Suprapubic skin (tissue), 4 donors: ENCODE results near the gene PRSS21. TPM values are rescaled to one million over a fixed set of nuclear protein-coding genes. Genes with fewer than 3 reads are reported as not detected.

ENCODE experiments used
- DNase-seq, 2 donors: peaks; one replicate each; pipeline ENCODE4 v3.0.0-alpha.2; 2019; ENCODE audit warnings: low spot score in 2 of 2
- H3K27ac ChIP-seq: fragments of 200-600 bp; sonication (generic); one replicate; pipeline ENCODE4 v1.5.1; 2019
- H3K27me3 ChIP-seq: fragments of 200-600 bp; sonication (generic); one replicate; pipeline ENCODE4 v1.5.1; 2019
- H3K36me3 ChIP-seq: fragments of 200-600 bp; sonication (generic); one replicate; pipeline ENCODE4 v1.5.1; 2019
- H3K4me1 ChIP-seq: fragments of 200-600 bp; sonication (generic); one replicate; pipeline ENCODE4 v1.5.1; 2019
- H3K4me3 ChIP-seq: fragments of 200-600 bp; sonication (generic); one replicate; pipeline ENCODE4 v1.5.1; 2019; ENCODE audit warnings: mild to moderate bottlenecking
- H3K9me3 ChIP-seq: fragments of 200-600 bp; sonication (generic); one replicate; pipeline ENCODE4 v1.5.1; 2019
- EP300 ChIP-seq: sonication (generic); formaldehyde crosslinking; IDR thresholded peaks from one replicate; pipeline ENCODE4 v1.6.1; 2017; ENCODE audit warnings: antibody characterized with exemption
- POLR2A ChIP-seq, 2 donors: fragments of 450-650 bp; IDR thresholded peaks; one replicate each; pipeline ENCODE4 v1.6.1; 2017; ENCODE audit warnings: antibody characterized with exemption in 2 of 2, mild to moderate bottlenecking in 2 of 2, moderate library complexity in 2 of 2
- POLR2AphosphoS5 ChIP-seq, 3 donors: sonication (generic); formaldehyde crosslinking; IDR thresholded peaks; one replicate each; pipeline ENCODE4 v1.6.1; 2017; ENCODE audit warnings: antibody characterized with exemption in 3 of 3
- WGBS: methylation state at CpG from one replicate; pipeline ENCODE4 v1.1.5; 2018; 5-methylcytosine and 5-hydroxymethylcytosine counted together
- total RNA-seq, 4 donors: library from RNA; depleted of rRNA; stranded (reverse); fragments of >200 nt; gene quantifications; one replicate each; pipeline ENCODE4 v1.1.0, GENCODE V29; 2016
- TF ChIP-seq, protein P1 (sequence below), 2 donors: fragments of 200-600 bp in 1 of 2; fragments of 450-650 bp in 1 of 2; sonication (generic) in 1 of 2; IDR thresholded peaks; one replicate each; pipeline ENCODE4 v1.5.1; 2016 to 2019; ENCODE audit warnings: antibody characterized with exemption in 2 of 2, mild to moderate bottlenecking in 1 of 2, moderate library complexity in 1 of 2

Gene PRSS21
- total RNA-seq, 4 donors from 2014 or later, result 0.87 to 7.6 (median 1.3) TPM; not detected in 1

DNA sequence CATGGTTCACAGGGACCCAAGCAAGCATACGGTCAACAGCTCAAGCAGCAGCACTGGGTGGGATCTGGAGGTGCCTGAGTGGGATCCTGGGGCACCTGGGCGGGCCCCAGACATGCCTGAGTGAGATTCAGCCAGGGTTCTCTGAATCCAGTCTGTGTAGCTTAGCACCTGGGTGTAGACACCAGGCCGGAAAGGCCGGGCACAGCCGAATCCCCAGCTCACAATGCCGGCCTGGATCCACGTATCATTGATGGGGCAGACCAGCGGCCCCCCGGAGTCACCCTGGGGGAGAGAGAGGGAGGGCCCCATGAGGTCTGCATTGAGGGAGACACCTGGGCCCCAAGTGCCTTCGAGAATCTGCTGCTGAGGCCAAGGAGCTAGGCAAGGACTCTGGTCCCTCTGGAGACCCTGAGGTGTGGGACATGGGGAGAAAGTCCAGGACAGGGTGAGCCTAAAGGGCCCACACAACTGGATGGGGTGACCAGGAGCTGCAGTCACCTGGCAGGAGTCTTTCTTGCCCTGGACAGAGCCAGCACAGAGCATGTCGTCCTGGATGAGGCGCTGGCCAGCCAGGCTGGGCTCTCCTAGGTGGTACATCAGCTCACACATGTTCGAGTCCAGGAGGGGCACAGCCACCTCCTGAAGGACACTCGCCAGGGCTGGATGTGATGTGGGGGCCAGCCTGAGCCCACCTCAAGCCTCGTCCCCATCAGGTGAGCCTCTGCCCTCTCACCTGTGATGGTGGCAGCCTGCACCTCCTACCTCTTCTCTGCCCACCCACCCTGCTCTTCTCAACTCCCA lies 22.8 kb downstream of the PRSS21 start:
- WGBS, result 84% methylated on average over 13 of the region's 15 CpGs

DNA sequence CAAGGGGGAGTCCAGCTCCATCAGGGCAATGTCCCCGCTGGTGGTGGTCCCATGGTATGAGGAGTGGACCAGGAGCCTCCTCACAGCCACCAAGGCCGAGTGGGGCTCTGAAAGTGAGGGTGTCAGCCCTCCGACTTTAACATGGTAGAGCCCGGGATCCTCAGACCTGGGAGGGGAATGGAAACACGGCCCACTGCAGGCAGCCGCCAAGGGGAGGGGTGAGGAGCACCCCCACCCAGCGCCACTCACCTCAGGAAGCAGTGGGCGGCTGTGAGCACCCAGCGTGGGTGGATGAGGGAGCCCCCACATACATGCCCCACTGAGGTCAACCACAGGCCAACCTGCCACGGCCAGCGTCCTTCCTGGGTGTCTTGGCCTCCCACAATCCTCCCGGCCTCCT lies 23.9 kb downstream of the PRSS21 start:
- no peak for DNase-seq
- H3K36me3 ChIP-seq, result no peaks in the 10 kb centered on the region
- WGBS, result 69% methylated on average over 8 of the region's 12 CpGs
- H3K27ac ChIP-seq, result no peak overlapping the region
- H3K4me3 ChIP-seq, result no peak overlapping the region
- H3K4me1 ChIP-seq, result peaks cover 19% of the 10 kb centered on the region
- peaks cover 22% of the 10 kb centered on the region for H3K27me3 ChIP-seq
- H3K9me3 ChIP-seq, result no peaks in the 10 kb centered on the region
- TF ChIP-seq POLR2AphosphoS5 (IDR thresholded peaks at IDR 0.05), result no peak
- TF ChIP-seq, protein P1, sequence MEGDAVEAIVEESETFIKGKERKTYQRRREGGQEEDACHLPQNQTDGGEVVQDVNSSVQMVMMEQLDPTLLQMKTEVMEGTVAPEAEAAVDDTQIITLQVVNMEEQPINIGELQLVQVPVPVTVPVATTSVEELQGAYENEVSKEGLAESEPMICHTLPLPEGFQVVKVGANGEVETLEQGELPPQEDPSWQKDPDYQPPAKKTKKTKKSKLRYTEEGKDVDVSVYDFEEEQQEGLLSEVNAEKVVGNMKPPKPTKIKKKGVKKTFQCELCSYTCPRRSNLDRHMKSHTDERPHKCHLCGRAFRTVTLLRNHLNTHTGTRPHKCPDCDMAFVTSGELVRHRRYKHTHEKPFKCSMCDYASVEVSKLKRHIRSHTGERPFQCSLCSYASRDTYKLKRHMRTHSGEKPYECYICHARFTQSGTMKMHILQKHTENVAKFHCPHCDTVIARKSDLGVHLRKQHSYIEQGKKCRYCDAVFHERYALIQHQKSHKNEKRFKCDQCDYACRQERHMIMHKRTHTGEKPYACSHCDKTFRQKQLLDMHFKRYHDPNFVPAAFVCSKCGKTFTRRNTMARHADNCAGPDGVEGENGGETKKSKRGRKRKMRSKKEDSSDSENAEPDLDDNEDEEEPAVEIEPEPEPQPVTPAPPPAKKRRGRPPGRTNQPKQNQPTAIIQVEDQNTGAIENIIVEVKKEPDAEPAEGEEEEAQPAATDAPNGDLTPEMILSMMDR (IDR thresholded peaks at IDR 0.05), result no peak
- TF ChIP-seq EP300, result no peak
- no peak for TF ChIP-seq POLR2A (IDR thresholded peaks at IDR 0.05)

More for the DNA sequence above, 22.8 kb downstream of the PRSS21 start:
- Histone ChIP-seq H3K36me3 (no peaks in the 10 kb centered on the region), H3K4me3 (no peak overlapping the region), H3K9me3 (no peaks in the 10 kb centered on the region), H3K27me3 (peaks cover 22% of the 10 kb centered on the region), H3K4me1 (peaks cover 26% of the 10 kb centered on the region), H3K27ac (no peak overlapping the region)
- no peak for DNase-seq
- TF ChIP-seq, protein P1 (IDR thresholded peaks at IDR 0.05), result no peak
- TF ChIP-seq POLR2A (IDR thresholded peaks at IDR 0.05) (no peak), EP300 (no peak)

DNA sequence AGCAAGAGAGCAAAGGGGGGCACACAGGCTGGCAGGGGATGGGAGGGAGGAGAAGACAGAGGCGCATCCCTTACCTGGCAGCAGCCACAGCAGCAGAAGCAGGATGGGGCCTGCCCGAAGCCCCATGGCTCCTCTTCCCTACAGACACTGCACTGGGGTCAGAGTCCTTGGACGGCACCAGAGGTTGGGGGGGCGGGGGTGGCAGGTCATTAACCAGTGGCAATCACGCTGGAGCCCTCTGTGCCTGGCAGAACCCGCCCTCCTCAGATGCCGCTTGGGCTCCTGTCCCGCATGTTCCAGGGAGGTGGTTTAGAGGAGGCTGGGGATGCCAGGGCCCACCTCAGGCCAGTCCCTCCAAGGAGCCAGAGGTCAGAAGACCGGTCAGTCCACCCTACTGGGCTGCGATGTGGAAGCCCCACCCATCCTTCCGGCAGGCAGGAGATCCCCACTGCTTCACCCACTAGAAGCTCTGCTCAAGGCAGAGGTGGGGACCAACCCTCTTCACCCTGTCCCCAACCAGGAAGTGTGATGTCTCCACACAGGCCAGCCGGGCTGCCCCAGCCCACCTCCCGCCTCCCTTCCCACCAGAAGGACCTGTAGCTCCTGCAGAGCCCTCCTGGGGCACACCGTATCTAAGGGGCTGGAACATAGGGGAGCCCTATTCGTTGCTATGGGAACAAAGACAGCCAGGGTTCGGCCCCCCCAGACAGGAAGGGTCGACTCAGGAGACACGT lies 24.7 kb downstream of the PRSS21 start:
- H3K9me3 ChIP-seq, result no peaks in the 10 kb centered on the region

DNA sequence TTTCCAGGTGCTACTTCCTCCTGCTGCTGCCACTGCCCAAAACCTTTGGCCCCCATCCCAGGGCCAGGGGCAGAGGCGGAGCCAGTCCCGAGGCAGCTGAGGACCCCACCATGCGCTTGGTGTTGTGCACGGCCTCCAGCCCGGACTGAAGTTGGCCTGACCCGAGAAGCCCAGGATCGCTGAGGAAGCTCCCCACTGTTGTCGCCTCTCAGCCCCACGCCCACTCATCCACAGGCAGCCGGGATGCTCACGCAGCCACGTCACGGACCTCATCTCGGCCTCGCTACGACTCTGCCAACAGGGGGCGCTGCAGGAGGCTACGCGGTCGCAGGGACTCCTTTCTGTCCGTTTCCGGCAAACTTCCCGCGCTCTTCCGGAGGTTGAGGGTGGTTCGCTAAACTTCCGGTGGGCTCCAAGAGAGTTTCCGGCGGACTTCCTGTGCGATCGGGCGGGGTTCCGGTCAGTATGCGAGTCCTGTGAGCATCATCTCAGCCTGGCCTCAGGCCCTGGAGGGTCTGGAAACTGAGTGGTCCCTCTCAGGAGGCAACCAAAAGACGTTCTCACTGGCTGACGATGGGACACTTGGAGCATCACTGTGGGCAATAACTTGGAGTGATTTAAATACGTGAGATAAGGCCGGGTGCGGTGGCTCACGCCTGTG lies 25.4 kb downstream of the PRSS21 start:
- peaks cover 15% of the 10 kb centered on the region for H3K27me3 ChIP-seq
- no peaks in the 10 kb centered on the region for H3K36me3 ChIP-seq
- 50% methylated on average over 17 of the region's 40 CpGs for WGBS
- H3K9me3 ChIP-seq, result no peaks in the 10 kb centered on the region
- H3K27ac ChIP-seq, result no peak overlapping the region
- TF ChIP-seq, protein P1 (IDR thresholded peaks at IDR 0.05), result peak in 1 of 2 donors; percentile 47
- no peak for TF ChIP-seq POLR2A (IDR thresholded peaks at IDR 0.05)
- DNase-seq, result peak in 1 of 2 donors; percentile 76
- H3K4me1 ChIP-seq, result peaks cover 10% of the 10 kb centered on the region
- H3K4me3 ChIP-seq, result peak overlapping the region; percentile 26

More for the DNA sequence above, 24.7 kb downstream of the PRSS21 start:
- H3K4me3 ChIP-seq, result peak overlapping the region; percentile 26
- no peak overlapping the region for H3K27ac ChIP-seq
- TF ChIP-seq EP300 (no peak), POLR2A (IDR thresholded peaks at IDR 0.05) (no peak)
- WGBS, result 81% methylated on average over 7 of the region's 18 CpGs
- no peak for DNase-seq
- H3K36me3 ChIP-seq, result no peaks in the 10 kb centered on the region
- peaks cover 10% of the 10 kb centered on the region for H3K4me1 ChIP-seq
- H3K27me3 ChIP-seq, result peaks cover 16% of the 10 kb centered on the region

DNA sequence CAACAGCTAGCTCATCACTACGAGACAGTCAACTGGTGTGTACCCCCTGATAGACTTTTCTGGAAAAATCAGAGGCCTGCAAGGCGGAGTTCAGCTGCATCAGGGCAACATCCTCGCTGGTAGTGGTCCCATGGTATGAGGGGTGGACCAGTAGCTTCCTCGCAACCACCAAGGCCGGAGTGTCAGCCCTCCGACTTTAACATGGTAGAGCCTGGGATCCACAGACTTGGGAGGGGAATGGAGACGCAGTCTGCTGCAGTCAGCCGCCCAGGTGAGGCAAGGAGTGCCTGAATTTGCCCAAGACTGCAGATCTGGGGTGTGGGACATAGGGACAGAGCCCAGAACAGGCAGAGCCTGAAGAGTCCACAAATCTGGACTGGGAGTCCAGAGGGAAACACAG lies 26.5 kb downstream of the PRSS21 start:
- no peak overlapping the region for H3K4me3 ChIP-seq
- no peak overlapping the region for H3K27ac ChIP-seq
- no peak for DNase-seq
- H3K9me3 ChIP-seq, result no peaks in the 10 kb centered on the region
- H3K36me3 ChIP-seq, result no peaks in the 10 kb centered on the region
- peaks cover 15% of the 10 kb centered on the region for H3K27me3 ChIP-seq
- TF ChIP-seq POLR2A (IDR thresholded peaks at IDR 0.05) (no peak), EP300 (no peak), POLR2AphosphoS5 (IDR thresholded peaks at IDR 0.05) (no peak)
- TF ChIP-seq, protein P1 (IDR thresholded peaks at IDR 0.05), result no peak
- 83% methylated on average over 7 of the region's 8 CpGs for WGBS
- H3K4me1 ChIP-seq, result peaks cover 10% of the 10 kb centered on the region
